OCI-M2 (cell line): ENCODE data around the gene TMEM222.

Experiments
- DNase-seq: peaks from one replicate; lab custom pipeline; 2025; ENCODE audit not compliant: unreplicated experiment; lab: John Stamatoyannopoulos, UW

Gene TMEM222

DNA sequence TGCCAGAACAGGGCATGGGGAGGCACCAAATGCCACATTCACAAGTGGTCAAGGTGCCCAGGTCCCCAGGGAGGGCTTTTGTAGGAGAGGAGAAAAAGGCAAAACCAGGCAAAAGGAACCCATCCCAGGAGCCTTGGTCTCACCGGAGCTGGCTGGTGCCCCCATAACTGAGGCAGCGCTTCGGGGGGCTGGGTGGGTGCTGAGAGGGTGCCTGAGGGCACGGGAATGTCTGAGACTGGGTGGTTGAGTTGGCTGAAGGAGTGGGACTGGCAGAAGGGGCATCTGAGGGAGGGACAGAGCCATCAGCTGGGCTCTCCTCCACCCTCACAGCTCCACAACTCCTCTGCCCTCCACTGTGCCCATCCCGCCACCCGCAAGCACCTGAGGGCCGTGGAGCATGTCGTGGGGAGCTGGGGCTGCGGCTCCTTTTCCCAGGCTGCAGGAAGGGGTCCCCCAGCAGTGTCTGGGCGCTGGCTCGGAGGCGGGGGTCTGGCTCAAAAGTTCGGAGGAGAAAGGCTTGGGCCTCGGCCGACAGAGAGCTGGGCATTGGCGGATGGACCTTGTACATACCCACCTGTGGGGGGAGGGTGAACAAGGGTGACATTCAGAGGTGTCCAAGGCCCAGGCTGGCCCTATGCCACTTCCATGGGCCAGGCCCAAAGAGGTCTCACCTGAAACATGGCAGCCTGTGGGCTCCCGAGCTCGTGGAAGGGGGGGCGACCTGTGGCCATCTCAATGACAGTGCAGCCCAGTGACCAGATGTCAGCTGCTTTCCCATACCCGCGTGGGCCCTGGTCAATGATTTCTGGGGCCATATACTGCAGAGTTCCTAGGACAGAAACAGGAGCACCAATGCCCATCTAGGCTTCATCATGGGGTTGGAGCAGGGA lies 36.3 kb downstream of the TMEM222 start:
- no peak for DNase-seq

- DNase-seq: no peak
These were observed 37.0 kb downstream of the TMEM222 start for GRCh38 chr1:27358928-27359313.

DNA sequence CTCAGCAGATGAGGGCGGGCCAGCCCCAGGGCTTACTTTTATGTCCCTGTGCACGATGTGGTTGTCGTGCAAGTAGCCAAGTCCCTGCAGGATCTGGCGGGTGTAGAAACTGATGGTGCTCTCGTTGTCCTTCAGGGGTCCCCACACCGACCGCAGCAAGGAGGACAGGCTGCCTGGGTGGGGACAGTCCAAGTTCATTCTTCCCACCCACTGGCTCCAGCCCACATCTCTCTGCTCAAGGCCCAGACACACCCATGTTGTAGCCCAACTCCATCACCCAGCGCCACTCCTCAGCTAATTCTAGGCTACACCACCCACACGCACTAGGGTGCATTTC lies 37.8 kb downstream of the TMEM222 start:
- DNase-seq: no peak

DNA sequence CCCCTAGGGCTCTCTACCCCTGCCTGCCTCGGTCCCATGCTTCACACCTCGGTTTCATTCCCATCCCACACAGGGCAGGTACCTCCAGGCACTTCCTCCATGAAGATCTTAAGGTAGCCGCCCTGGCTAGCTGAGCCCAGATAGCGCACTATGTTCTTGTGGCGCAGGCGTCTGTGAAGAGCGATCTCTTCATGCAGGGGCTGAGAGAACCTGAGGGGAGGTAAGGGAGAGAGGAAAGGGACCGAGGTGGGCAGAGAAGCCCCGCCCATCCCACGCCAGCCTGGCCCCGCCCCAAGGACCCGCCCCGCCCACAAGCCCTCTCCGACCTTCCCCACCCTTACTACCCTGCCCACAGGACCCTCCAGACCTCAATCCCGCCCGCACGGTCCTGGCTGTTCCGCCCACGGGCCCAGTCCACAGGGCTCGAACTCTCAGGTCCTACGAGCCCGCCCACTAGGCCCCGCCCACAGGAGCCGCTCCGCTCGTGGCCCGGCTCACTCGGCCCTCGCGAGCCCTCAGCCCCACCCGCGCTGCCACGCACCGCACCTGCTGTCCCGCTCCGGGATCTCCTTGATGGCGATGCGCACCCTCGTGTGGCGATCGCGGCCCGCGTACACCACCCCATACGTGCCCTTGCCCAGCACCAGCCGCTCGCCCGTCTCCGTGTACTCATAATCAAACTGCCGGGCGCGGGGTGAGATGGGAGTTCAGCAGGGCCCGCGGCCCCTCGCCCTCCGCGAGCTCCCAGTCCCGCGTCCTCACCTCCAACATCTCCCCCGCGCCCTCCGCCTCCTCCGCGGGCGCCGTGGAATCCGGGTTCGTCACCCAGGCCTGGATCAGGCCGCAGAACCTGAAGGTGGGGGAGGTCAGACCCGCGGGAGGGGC lies 38.4 kb downstream of the TMEM222 start:
- DNase-seq: no peak

DNA sequence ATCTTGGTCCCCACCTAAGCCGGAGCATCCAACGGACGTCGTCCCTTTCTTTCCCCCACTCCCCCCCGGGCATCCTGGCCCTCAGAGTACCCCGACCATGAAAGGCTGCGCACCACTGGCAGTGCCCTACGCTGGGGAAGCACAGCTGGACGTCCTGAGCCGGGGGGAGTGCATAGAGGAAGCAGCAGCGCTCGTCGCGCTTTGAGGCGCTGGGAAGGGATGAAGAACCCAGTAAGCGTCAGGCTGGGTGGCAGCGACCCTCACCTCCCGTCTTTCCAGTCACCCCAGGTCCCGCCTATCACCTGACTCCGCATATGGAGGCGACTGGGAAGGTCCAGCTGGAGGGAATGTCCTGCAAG lies 39.1 kb downstream of the TMEM222 start:
- DNase-seq: no peak

DNA sequence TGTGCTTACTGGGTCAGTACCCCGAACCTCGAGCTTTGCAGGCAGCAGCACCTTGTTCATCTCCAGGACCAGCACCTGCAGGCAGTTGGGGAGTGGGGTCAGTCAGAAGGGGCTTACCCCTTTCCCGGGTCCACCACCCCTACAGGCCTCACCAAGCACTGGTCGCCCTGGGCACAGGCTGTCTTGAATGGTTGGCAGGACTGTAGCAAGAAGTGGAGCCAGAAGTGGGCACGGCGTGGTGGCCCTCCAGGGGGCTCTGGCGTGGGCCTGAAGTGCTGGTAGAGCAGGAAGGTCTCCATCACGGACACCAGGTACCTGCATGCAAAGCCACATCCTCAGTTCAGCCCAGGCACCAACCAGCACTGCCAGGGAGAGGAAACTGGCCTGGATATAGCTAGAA lies 39.6 kb downstream of the TMEM222 start:
- DNase-seq: no peak

DNA sequence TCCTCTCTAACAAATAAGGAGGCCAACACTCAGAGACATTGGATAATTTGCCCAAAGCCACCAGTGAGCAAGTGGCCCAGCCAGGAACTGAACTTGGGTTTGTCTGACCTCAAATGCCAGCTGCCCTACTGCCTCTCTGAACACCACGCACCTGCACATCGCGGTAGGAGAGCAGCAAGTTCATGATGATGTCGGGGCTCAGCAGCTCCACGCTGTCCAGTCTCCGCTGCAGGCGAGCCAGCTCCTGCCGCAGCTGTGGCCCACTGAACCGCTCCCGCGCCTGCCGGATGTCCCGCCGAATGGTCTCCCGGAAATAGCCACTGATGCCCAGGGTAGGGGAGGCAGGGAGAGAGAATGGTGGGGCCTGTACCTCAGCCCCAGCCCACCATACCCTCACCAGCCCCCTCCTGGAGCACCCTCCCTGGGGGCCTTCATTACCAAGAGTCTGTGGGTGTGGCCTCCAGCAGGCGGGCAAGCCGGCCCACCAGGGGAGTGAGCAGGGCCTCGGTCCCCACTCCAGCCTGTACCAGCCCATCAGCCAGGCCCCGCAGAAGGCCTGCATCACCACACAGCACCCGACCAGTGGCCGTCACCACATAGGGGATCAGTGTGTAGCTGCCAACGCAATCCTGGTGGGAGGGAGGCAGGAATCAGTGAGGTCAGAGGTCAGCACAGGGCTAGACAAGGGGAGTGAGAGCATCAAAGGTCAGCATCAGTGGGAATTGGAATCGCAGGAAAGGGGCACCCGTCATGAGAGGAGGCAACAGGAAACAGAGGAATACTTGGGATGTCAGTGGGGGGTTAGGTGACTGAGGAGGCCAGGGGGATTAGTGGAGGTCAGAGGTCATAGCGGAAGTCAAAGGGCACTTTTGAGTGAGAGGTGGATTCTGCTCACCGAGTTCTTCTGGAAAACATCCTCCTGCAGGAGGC lies 42.1 kb downstream of the TMEM222 start:
- no peak for DNase-seq

DNA sequence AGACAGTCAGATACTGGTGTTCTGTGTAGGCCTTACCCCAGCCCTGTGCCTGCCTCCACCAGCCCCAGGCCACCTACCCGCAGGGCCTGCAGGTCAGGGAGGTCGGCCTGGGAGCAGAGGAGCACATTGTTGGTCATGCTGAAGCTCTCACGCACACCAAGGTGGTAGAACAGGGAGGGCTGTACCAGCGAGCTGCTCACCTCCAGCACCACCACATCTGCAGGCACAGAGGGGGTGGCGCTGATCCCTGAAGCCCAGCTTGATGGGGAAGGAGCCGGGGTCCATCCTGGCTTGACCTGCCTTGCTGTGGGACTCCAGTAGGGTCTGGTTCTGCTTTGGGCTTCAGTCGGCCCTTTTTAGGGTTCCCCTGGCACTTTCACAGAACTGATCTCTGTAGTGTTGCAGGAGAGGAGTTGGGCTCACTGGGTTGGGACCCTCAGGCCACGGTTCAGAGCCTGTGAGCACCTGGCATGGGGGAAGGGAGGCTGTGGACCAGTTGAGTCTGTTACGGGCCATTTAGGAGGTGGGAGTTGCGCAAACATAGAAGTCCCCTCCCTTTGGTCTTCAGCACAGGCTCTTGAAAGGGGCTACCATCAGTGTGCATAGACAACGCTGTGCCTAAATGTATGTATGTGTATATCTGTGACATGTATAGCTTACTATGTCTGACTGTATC lies 42.9 kb downstream of the TMEM222 start:
- DNase-seq: no peak

GRCh38 chr1:27365372-27366112 lies 43.6 kb downstream of the TMEM222 start:
- peak; percentile 80 for DNase-seq

GRCh38 chr1:27366113-27366410 lies 44.1 kb downstream of the TMEM222 start:
- no peak for DNase-seq

GRCh38 chr1:27366411-27367159 lies 44.6 kb downstream of the TMEM222 start, which contains the start of gene MAP3K6:
MAP3K6 (minus strand) TSS chr1:27366961; CDS start chr1:27366597, 364 bp downstream.
- no peak for DNase-seq

DNA sequence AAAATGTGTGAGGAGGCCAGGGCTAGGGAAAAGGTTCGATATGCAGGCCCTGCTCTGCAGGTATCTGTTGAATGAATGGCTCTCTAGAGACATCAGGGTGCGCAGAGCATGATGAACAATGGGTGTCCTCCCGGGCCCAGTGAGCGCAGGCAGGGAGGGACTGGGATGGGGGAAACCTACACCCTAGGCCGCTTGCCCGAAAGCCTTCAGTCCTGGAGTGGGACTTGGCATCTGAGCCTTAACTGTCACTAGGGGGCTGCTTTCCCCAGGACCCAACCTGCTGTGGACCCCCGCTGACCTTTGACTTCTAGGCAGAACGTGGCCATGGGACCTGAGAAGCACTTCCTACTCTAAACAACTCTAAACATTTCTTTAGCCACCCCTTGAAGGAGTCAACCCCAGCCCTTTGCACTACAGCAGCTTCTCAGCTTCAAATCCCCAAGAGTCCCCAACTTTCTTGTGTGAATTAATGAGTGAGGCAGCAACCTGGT lies 45.2 kb downstream of the TMEM222 start:
- DNase-seq: no peak

- no peak for DNase-seq
These were observed 47.1 kb downstream of the TMEM222 start for GRCh38 chr1:27368869-27369582.

- DNase-seq: no peak
These were observed 50.3 kb downstream of the TMEM222 start for GRCh38 chr1:27372022-27372807.

- DNase-seq: no peak
These were observed 51.1 kb downstream of the TMEM222 start for GRCh38 chr1:27372808-27373690.

- no peak for DNase-seq
These were observed 52.6 kb downstream of the TMEM222 start, which contains the start of gene FCN3 for GRCh38 chr1:27374362-27375086. FCN3 (minus strand) TSS chr1:27374824; CDS start chr1:27374818, 6 bp downstream.
